Activated CD4-positive, CD25-positive, alpha-beta regulatory T cell treated with anti-CD3 and anti-CD28 coated beads, Interleukin-2, amount 50 U/mL, for 72 hours (primary cell): Measurements from ENCODE around the gene LIMS4.
"Not testable (repeated sequence)": the region's sequence is repeated elsewhere in the genome, so short reads cannot be mapped to it uniquely, and the experiment has no call there.

ENCODE experiments used
- DNase-seq: peaks from one replicate; pipeline ENCODE4 v3.0.0; 2021

LIMS4 gene

GRCh38 chr2:110472171-110473058, at the start of gene LIMS4:
Gene LIMS4 (minus strand): TSS chr2:110472816. CDS start chr2:110472778, 38 bp downstream.
- not testable (repeated sequence) for DNase-seq

DNA sequence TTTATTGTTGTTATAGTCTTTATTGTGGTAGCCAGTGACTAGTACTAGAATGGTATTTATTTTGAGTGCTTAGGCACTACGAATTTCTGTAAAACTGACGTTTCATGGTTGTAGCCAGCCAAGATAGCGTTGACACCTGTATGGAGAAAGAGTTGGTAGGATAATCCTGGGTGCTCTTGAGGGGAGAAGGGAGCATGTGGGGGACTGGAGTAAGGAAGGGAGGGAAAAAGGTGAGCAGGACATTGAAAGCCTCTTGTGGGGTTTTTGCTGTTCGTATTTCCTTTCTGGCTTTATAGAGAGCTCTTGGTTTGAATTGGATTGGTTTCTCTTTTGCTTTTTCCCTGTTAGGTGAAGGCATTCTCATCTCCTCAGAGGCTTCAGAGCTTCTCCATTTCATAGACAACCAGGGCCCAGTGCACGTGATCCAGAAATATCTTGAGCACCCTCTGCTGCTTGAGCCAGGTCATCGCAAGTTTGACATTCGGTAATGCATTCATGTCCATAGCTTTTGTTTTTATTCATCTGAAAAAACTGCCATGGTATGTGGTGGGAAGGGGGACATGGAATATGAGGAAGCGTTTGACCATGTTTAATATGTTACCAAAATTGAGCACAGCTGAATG, 27.2 kb upstream of the LIMS4 start:
- not testable (repeated sequence) for DNase-seq

- not testable (repeated sequence) for DNase-seq
Observed at GRCh38 chr2:110496027-110496426, 23.4 kb upstream of the LIMS4 start.

- DNase-seq = not testable (repeated sequence)
Observed at GRCh38 chr2:110494488-110494887, 21.9 kb upstream of the LIMS4 start.

DNA sequence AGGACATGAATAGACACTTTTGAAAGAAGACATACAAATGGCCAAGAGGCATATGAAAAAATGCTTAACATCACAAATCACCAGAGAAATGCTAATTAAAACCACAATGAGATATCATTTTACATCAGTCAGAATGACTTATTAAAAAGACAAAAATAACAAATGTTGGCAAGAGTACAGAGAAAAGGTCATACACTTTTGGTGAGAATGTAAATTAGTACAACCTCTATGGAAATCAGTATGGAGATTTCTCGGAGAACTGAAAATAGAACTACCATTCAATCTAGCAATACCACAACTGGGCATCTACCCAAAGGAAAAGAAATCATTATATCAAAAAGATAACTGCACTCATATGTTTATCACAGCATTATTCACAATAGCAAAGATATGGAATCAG, 16.4 kb upstream of the LIMS4 start:
- DNase-seq = not testable (repeated sequence)

GRCh38 chr2:110482697-110483096, 10.1 kb upstream of the LIMS4 start:
- DNase-seq = not testable (repeated sequence)

DNA sequence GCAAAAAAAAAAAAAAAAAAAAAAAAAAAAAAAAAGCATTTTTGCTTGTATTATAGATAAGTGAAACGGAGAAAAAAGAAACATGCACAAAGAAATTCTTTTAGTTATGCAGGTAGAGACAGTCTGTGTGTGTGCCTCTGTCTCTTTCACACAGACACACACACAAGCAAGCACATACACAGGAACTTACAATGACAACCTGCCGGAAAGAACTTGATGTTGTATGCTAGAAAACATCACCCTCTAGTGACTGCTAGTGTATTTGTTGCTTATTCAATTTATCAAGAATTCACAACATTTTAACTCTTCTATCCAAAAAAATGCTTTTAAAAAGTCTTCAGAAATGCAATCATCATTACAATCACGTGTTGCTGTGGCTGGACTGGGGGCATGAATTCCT, 8.6 kb upstream of the LIMS4 start:
- DNase-seq = not testable (repeated sequence)

DNA sequence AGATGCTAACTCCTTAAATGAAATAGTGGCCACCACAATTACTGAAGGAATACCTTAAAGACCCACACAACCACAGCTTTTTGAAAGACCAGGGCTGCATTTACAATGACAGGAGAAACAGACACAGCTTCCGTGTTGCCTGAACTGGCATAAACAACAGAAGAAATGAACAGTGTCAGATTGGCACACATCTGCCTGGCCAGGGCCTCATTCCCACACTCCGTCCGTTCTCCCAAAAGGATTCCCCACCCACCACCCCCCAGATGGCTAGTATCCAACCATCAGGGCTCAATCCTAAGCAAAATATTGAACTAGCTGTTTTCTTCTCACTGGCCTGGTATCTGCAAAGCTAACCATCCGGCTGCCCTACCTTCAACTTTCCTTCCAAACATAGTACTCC, 7.5 kb upstream of the LIMS4 start:
- DNase-seq = not testable (repeated sequence)

DNA sequence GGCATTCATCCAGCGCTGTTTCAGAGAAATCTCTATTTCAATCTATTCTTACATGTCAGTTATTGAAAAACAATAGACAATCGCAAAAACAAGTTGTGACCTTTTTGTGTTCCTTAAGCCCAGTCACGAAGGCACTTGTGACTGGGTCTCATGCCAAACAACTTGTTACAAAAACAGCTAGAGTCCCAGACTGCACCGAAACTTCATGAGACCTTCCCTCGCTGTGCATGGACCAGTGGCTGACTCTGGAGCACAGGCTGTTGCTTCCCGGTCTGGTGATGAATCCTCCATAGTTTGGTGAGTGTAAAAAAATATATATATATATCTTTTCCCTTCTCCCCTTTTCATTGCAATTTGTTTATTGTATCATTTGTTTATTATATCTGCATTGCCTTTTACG, 4.8 kb upstream of the LIMS4 start:
- not testable (repeated sequence) for DNase-seq

DNA sequence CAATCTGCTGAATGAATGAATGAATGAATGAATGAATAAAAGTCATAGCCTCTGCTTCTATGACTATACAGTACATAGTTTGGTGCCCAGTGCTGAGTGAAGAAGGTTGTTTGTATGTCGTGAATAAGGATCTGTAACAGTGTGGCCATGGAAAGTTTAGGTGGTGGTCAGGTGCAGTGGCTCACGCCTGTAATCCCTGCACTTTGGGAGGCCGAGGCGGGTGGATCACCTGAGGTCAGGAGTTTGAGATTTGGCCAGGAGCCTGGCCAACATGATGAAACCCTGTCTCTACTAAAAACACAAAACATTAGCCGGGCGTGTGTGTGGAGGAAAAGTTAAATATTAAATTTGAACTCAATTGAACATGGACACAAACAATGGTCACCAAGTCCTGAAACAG, 4.3 kb upstream of the LIMS4 start:
- DNase-seq = not testable (repeated sequence)

DNA sequence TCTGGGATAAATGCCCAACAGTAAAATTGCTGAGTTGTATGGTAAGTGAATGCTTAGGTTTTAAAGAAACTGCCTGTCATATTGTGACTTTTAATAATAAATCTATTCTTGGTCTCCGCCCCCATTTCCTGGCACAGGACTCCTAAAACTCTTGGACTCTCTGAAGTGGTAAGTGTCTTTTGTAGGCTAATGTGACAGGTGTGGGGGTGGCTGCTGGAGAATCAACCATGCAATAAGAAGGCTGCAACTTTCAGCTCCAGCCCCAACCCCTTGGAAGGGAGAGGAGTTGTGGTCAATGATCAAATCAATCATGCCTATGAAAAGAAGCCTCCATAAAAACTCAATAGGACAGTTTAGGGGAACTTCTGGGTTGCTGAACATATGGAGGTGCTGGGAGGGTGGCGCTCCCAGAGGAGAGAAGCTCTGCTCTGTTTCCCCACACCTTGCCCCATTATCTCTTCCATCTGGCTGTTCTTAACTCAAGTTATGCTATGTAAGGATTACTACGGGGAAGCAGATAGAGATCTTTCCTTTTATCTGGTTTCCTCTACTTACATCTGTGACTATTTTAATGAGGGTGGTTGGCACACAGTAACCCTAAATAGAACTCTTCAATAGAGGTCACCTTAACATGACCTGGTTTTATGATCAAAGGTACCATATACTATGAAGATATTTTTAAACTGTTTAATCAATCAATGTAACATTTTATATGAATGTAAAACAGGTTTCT, 3.2 kb upstream of the LIMS4 start:
- DNase-seq = not testable (repeated sequence)

DNA sequence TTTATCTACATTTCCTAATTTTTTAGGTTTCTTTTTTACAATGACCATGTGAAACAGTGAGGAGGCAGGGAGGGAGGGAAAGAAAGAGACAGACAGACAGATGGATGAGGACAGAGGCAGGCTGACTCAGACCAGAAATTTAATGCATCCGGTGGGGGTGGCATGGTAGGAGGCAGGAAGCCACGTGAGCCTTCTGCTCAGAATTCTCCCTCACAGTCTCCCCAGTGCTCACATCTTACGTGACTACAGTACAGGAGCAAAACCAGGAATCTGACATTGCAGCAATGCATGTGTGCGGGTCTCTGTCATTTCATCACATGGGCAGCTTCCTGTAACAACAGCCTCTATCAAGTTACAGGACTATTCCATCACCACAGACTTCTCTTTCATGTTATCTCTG, 2.3 kb upstream of the LIMS4 start:
- DNase-seq = not testable (repeated sequence)

GRCh38 chr2:110473059-110473358, 393 bp upstream of the LIMS4 start:
- not testable (repeated sequence) for DNase-seq

DNA sequence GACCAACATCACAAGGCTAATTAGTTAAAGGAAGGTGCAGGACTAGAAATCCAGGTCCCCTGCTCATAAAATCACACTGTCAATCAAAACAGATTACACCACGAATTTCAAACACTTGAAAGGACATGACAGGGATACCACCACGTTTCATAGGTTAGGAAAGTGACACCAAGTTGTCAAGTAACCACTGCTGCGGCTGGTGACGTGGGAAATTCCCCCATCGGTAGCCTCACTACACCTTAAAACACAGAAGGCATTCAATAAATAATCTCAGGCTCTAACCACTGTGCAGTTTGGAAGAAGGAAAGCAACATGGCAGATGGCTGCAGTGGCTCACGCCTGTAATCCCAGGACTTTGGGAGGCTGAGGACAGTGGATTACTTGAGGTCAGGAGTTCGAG, 3.7 kb downstream of the LIMS4 start:
- not testable (repeated sequence) for DNase-seq

- DNase-seq = not testable (repeated sequence)
Observed at GRCh38 chr2:110465312-110465711, 7.3 kb downstream of the LIMS4 start.

DNA sequence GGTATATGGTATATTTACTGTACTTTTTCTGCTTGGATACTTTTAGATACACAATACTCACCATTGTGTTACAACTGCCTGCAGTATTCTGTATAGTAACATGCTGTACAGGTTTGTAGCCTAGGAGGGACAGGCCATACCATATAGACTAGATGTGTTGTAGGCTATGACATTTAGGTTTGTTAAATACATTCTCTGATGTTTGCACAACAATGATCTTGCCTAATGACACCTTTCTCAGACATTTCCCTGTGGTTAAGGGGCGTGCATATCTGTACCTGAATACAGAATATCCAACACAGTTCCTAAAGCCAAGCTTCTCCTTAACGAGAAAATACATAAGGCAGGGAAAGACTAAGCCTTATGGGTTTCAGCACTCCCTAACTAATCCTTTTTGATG, 10.2 kb downstream of the LIMS4 start:
- not testable (repeated sequence) for DNase-seq

- not testable (repeated sequence) for DNase-seq
Observed at GRCh38 chr2:110460318-110460717, 12.3 kb downstream of the LIMS4 start.

- DNase-seq = not testable (repeated sequence)
Observed at GRCh38 chr2:110457214-110457590, 15.4 kb downstream of the LIMS4 start.

- DNase-seq = not testable (repeated sequence)
Observed at GRCh38 chr2:110456291-110457213, 16.1 kb downstream of the LIMS4 start.

GRCh38 chr2:110455080-110455670, 17.4 kb downstream of the LIMS4 start:
- DNase-seq = not testable (repeated sequence)

GRCh38 chr2:110450951-110451350, 21.7 kb downstream of the LIMS4 start:
- DNase-seq = not testable (repeated sequence)
